Esophagus squamous epithelium (tissue), 4 donors: ENCODE measurements around the gene RAB3D.
"Not testable (repeated sequence)": the region's sequence is repeated elsewhere in the genome, so short reads cannot be mapped to it uniquely, and the experiment has no call there.

Experiments
- POLR2A ChIP-seq, 4 donors: fragments of 450-650 bp; IDR thresholded peaks; one replicate each; pipeline ENCODE4 v1.6.1; 2017; ENCODE audit warnings: antibody characterized with exemption in 4 of 4, mild to moderate bottlenecking in 4 of 4, moderate library complexity in 3 of 4
- TF ChIP-seq, protein P1 (sequence below), 6 experiments: fragments of 450-650 bp in 4 of 6; fragments of 200-600 bp in 2 of 6; sonication (generic) in 2 of 6; IDR thresholded peaks; one replicate each; pipeline ENCODE4 v1.5.1; 2016 to 2019; ENCODE audit warnings: antibody characterized with exemption in 6 of 6, mild to moderate bottlenecking in 4 of 6, moderate library complexity in 4 of 6

DNA sequence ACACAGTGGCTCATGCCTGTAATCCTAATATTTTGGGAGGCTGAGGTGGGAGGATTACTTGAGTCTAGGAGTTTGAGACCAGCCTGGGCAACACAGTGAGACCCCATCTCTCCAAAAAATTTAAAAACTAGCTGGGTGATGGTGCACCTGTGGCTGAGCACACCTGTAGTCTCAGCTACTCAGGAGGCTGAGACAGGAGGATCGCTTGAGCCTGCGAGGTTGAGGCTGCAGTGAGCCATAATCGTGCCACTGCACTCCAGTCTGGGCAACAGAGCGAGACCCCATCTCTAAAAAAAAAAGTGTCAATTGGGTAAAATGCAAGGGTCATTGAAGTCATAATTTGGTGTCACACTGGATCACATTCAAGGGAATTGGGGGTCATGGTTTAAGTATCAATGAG lies 14.6 kb upstream of the RAB3D start:
- TF ChIP-seq, protein P1, sequence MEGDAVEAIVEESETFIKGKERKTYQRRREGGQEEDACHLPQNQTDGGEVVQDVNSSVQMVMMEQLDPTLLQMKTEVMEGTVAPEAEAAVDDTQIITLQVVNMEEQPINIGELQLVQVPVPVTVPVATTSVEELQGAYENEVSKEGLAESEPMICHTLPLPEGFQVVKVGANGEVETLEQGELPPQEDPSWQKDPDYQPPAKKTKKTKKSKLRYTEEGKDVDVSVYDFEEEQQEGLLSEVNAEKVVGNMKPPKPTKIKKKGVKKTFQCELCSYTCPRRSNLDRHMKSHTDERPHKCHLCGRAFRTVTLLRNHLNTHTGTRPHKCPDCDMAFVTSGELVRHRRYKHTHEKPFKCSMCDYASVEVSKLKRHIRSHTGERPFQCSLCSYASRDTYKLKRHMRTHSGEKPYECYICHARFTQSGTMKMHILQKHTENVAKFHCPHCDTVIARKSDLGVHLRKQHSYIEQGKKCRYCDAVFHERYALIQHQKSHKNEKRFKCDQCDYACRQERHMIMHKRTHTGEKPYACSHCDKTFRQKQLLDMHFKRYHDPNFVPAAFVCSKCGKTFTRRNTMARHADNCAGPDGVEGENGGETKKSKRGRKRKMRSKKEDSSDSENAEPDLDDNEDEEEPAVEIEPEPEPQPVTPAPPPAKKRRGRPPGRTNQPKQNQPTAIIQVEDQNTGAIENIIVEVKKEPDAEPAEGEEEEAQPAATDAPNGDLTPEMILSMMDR (IDR thresholded peaks at IDR 0.05), result not testable (repeated sequence)
- not testable (repeated sequence) for TF ChIP-seq POLR2A (IDR thresholded peaks at IDR 0.05)
